PFSK-1 (cell line): ENCODE results near the gene ITCH.

Source experiments
- FOXP2 ChIP-seq: optimal IDR thresholded peaks from 2 replicates; pipeline ENCODE3; 2011; ENCODE audit warnings: borderline replicate concordance, control low read depth, inconsistent platforms; ENCODE audit not compliant: insufficient read depth; ENCODE audit errors: extremely low read length, extremely low read depth
- POLR2AphosphoS5 ChIP-seq: IDR thresholded peaks from 2 replicates; pipeline ENCODE4 v1.6.1; 2012; ENCODE audit warnings: low read depth, mild to moderate bottlenecking, control low read depth, low read length, moderate library complexity
- SIN3A ChIP-seq: IDR thresholded peaks from 2 replicates; pipeline ENCODE4 v1.6.1; 2012; ENCODE audit warnings: mild to moderate bottlenecking, low read length, moderate library complexity, borderline replicate concordance; ENCODE audit not compliant: insufficient read depth
- TAF1 ChIP-seq: IDR thresholded peaks from 2 replicates; pipeline ENCODE4 v1.6.1; 2012; ENCODE audit warnings: low read length, control low read depth, borderline replicate concordance; ENCODE audit not compliant: insufficient read depth
- TF ChIP-seq, protein P1 (sequence below), 2 experiments: IDR thresholded peaks; 2 replicates each; pipeline versions ENCODE4 v1.6.1 to v1.8.0; 2011 to 2012; ENCODE audit warnings: low read depth in 2 of 2, low read length in 2 of 2, control low read depth in 1 of 2, inconsistent platforms in 1 of 2, mild to moderate bottlenecking in 1 of 2, moderate library complexity in 1 of 2; ENCODE audit not compliant: insufficient read depth in 1 of 2

Gene ITCH

DNA sequence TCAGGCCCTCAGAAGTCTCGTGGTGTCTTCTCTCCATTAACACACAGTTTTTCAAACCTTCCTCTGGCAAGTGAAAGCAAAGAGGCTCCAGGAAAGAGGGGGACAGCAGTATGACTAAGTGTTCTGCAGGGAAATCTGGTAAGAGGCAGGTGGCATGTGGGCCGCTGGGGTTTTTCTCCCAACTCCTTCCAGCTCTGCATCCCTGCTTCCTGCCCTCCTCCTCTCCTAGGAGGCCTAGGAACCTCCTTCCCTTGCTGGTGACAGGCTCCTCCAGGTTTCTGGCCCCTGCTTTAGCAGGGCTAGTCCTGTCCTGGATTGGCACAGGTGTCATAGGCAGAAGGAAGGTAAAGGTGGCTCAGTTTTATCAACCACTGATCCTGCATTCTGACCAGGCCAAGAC is 7.6 kb upstream of the ITCH start:
- TF ChIP-seq POLR2AphosphoS5 (no peak), FOXP2 (no peak), SIN3A (no peak), TAF1 (no peak)
- TF ChIP-seq, protein P1, sequence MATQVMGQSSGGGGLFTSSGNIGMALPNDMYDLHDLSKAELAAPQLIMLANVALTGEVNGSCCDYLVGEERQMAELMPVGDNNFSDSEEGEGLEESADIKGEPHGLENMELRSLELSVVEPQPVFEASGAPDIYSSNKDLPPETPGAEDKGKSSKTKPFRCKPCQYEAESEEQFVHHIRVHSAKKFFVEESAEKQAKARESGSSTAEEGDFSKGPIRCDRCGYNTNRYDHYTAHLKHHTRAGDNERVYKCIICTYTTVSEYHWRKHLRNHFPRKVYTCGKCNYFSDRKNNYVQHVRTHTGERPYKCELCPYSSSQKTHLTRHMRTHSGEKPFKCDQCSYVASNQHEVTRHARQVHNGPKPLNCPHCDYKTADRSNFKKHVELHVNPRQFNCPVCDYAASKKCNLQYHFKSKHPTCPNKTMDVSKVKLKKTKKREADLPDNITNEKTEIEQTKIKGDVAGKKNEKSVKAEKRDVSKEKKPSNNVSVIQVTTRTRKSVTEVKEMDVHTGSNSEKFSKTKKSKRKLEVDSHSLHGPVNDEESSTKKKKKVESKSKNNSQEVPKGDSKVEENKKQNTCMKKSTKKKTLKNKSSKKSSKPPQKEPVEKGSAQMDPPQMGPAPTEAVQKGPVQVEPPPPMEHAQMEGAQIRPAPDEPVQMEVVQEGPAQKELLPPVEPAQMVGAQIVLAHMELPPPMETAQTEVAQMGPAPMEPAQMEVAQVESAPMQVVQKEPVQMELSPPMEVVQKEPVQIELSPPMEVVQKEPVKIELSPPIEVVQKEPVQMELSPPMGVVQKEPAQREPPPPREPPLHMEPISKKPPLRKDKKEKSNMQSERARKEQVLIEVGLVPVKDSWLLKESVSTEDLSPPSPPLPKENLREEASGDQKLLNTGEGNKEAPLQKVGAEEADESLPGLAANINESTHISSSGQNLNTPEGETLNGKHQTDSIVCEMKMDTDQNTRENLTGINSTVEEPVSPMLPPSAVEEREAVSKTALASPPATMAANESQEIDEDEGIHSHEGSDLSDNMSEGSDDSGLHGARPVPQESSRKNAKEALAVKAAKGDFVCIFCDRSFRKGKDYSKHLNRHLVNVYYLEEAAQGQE (IDR thresholded peaks at IDR 0.05; ENCODE audit: insufficient read depth in 1 of 2, low read depth in 2 of 2, low read length in 2 of 2) = no peak

DNA sequence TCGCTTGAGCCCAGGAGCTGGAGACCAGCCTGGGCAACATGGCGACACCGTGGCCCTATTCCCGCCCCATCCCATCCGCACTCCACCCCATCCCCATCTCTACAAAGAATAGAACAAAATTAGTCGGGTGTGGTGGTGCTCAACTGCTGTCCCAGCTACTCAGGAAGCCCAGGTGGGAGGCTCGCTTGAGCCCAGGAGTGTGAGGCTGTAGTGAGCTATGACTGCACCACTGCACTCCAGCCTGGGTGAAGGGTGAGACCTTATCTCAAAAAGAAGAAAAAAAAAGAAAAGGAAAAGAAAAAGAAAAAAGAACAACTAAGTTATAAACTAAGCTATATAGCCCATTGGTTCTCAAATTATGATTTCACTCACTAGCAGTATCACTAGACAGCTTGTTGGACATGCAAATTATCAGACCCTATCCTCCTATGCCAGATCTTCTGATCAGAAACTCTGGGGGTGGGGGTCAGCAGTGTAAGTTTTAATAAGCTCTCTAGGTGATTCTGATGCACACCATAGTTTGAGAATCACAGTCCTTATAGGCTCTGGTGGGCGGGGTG is 491 bp upstream of the ITCH start:
- TF ChIP-seq FOXP2 (no peak), SIN3A (no peak), POLR2AphosphoS5 (no peak)
- TF ChIP-seq, protein P1 (IDR thresholded peaks at IDR 0.05; ENCODE audit: insufficient read depth in 1 of 2, low read depth in 2 of 2, low read length in 2 of 2) = no peak

DNA sequence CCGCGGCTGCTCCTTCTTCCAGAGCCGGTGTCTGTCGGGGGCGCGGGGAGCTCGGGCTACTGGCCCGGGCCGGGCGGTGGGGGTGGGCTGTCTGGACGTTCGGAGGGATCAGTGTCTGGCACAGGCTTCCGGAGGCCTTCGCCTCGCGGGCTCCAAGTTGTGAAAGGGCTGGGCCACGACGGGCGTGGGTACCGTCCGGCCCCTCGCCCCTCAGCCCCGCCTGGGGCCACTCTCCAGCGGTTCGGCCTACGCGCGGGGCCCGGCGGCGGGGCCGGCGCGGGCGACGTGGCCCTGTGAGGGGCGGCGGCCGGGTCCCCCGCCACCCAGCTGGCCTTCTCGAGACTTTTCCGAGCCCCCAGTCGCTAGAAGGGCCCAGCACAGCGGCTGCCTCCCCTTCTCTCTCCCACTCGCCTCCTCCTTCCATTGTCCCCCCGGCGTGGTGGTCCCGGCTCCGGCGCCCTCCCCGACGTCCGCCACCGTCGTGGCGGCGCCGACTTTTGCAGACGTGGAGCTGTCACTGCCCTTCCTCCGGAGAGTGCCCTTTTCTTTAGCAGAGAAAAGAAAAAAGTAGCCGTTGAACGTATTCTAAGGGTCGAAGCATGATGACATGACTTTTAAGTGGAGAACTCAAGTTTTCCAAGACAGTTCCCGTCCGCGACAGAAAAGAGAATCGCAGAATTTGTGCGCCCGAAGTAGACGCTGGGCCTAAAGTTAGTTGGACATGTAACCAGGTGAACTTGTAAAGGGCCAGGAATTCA is 571 bp downstream of the ITCH start:
- TF ChIP-seq, protein P1 (IDR thresholded peaks at IDR 0.05; ENCODE audit: insufficient read depth in 1 of 2, low read depth in 2 of 2, low read length in 2 of 2) = no peak
- no peak for TF ChIP-seq FOXP2
- no peak for TF ChIP-seq TAF1
- no peak for TF ChIP-seq POLR2AphosphoS5
- TF ChIP-seq SIN3A = no peak

DNA sequence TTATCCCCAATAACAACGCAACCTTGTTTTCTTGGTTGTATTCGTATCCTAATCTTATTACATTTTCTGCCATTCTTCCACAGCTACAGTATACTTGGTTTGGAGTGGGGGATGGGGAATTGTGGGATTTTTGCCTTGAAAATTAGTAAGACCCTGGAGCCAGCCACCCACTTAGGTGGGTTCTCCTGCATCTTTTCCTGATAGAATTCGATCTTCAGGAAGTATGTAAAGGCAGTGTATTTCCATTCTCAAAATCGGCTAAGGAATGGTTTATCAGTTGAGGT is 1.1 kb downstream of the ITCH start:
- TF ChIP-seq POLR2AphosphoS5 = no peak

DNA sequence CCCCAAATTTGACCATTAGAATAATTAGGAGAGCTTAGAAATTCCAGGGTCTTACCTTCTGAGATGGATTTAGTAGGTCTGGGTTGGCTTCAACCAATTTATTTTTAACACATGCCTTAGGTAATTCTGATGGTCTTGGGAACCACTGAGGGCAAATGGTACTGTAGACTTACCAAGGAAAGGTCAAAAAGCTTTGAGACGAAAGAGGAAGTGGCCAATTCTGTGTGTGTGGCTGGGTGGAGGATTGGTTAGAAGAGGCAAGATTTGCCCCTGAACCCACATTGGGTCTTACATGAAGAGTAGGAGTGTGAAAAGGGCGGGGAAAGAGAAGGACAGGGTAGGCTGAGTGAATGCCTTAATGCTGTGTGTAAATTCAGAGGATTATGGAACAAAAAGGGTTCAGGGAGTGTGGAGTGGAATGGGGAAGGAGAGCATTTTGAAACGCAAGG is 2.7 kb downstream of the ITCH start:
- TF ChIP-seq SIN3A = no peak
- TF ChIP-seq FOXP2 = no peak
- TF ChIP-seq TAF1 = no peak
- no peak for TF ChIP-seq POLR2AphosphoS5
- TF ChIP-seq, protein P1 (IDR thresholded peaks at IDR 0.05; ENCODE audit: insufficient read depth in 1 of 2, low read depth in 2 of 2, low read length in 2 of 2) = no peak
